Activated CD4-positive, alpha-beta T cell treated with anti-CD3 and anti-CD28 coated beads, Interleukin-2, amount 50 U/mL, for 1 hour (primary cell): Measurements from ENCODE around the gene KCNMA1.

Experiments used
- DNase-seq: peaks from one replicate; pipeline ENCODE4 v3.0.0-alpha.2; 2020

KCNMA1 gene

DNA sequence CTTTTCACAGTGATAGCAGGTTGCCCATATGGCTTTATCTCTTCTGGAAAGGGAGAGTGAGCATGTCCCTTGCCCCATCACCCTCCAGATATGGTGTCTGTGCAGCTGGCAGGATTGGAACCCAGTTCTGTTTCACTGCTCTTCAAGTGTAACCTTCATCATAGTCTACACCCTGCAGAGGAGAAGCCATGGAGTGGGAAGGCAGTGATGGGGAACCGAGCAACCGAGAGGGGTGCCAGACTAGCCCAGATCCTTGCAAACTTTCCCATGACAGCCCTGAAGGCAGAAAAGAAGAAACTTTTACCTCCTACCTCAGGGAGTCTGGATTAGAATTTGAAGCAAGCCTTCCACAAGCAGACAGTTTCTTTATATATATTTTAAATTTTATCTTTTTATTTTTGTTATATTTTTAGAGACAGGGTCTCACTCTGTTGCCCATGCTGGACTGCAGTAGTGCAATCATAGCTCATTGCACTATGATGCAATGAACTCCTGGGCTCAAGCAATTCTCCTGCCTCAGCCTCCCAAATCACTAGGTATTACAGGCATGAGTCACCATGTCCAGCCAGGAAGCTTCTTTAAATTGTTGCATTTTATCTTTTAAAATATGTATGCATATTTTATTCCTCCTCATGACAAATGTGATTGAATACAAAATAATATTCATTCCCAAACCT, 133.3 kb downstream of the KCNMA1 start:
- no peak for DNase-seq

- DNase-seq = no peak
Observed at GRCh38 chr10:77501846-77502261, 135.8 kb downstream of the KCNMA1 start.

GRCh38 chr10:77501152-77501845, 136.3 kb downstream of the KCNMA1 start:
- DNase-seq = no peak

DNA sequence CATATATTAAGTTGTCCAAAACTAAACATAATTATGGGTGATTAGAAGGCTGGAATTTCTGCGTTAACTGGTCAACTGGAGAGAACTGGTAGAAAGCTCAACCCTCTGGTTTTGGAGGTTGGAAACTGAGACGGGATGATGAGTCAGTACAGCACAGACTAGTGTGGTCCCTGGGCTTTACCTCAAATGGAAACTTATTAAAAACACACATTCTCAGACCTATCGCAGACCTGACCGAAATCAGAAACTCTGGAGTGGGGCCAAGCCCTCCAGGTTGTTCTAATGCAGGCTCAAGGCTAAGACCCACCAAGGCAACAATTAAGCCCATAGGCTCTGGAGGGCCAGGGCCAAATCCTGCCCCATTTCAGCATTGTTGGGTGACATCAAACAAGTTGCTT, 136.9 kb downstream of the KCNMA1 start:
- no peak for DNase-seq

GRCh38 chr10:77498829-77499228, 138.8 kb downstream of the KCNMA1 start:
- no peak for DNase-seq

GRCh38 chr10:77498210-77498609, 139.4 kb downstream of the KCNMA1 start:
- no peak for DNase-seq

DNA sequence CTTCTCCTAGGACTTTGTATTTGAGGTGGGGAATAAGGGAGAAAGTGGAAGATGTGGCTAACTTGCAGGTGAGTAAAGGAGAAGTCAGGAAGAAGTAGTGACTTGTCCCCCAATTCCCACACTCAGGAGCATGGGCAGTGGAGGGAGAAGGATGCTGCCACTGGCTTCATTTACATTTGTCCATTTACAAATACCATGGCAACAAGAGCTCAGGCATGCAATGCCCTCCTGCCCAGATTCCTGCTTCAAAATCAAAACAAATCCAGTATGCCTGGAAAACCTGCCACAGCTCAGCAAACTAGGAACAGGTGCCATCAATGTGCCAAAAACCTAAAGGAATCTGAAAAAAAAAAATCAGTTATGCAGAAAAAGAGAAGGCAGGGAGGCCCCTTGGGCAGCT, 139.9 kb downstream of the KCNMA1 start:
- DNase-seq = no peak

GRCh38 chr10:77496941-77497420, 140.6 kb downstream of the KCNMA1 start:
- no peak for DNase-seq

- no peak for DNase-seq
Observed at GRCh38 chr10:77494756-77495541, 142.7 kb downstream of the KCNMA1 start.

DNA sequence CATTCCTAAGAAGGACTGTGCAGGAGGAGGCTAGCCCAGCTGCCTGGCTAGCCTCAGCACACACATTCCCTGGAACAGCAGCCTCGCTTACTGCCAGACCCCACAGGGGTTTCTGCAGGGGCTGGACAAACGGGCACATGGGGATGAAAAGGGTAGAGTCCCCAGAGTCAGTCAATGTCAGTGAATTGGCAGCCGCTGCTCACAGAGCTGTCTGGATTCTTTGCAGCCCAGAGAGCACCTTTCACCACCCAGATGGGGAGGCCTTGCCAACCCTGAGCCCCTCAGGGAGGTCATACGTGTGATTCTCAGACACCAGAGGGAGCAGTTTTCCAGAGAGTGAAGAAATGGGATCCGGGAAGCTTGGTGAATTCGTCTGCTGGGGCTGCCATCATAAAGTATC, 143.3 kb downstream of the KCNMA1 start:
- no peak for DNase-seq

GRCh38 chr10:77493851-77494261, 143.8 kb downstream of the KCNMA1 start:
- no peak for DNase-seq

- DNase-seq = no peak
Observed at GRCh38 chr10:77493239-77493806, 144.3 kb downstream of the KCNMA1 start.

DNA sequence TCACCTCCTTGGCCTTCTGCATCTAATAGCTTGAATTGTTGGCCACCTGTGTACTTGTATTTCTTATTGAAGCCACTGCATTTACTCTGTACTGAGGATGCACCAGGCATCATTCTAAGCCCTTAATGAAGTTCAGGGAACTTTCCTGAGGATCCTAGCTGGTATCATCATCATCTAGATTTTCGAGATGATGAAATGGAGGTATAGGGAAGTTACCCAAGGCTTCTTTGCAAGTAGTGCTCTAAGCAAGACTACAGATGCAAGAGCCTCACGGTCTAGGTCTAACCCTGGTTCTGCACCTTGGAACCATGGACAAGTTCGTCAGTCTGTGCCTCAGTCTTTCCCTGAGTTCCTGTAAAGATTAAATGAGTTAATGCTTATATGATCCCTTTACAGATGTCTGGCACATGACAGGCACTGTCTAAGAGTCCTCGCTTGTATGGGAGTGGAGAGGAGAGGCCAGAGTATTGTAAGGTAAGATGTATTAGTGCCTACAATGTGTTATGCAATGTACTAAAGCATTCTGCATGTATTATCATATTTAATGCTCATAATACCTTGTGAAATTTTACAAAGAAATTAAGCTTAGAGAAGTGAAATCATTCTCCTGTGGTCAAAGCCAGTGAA, 145.1 kb downstream of the KCNMA1 start:
- DNase-seq = no peak

GRCh38 chr10:77490534-77491314, 146.9 kb downstream of the KCNMA1 start:
- DNase-seq = no peak

DNA sequence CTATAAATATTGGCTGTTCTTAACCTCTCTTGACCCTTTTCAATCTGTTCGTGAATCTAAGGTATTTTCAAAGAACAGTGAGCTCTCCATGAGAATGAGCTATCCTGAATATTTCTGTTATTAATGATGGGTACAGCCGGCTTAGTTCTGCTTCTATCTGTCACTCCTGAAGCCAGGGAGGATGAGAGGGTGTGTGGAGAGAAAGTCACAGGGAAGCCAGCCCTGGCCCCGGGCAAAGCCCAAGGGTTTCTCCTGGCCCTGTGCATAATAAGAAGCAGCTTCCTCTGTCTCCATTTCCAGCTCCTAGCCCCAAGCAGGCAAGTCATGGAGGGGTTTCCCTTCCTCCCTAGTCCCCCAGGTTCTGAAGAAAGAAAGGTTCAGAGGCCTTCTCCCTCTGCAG, 151.1 kb downstream of the KCNMA1 start:
- no peak for DNase-seq

DNA sequence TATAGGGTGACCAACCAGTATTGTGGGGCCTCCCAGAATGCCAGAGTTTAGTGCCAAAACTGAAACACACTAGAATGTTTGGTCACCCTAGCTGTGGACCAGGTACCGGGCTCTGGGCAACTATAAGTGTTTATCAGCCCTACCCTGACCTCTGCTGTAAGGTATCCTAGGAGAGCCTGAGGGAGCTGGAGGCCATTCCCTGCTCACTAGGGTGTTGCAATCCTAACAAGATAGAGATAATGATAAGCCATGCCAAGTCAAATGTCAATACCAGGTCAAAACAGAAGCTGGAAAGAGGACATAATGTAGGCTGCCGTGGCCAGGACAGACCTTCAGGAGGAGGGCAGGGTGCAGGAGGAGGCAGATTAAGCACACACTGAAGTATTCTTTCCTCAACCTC, 151.8 kb downstream of the KCNMA1 start:
- no peak for DNase-seq

GRCh38 chr10:77482072-77482471, 155.5 kb downstream of the KCNMA1 start:
- no peak for DNase-seq

- DNase-seq = no peak
Observed at GRCh38 chr10:77479586-77479985, 158.0 kb downstream of the KCNMA1 start.

- no peak for DNase-seq
Observed at GRCh38 chr10:77478962-77479359, 158.6 kb downstream of the KCNMA1 start.

GRCh38 chr10:77478247-77478961, 159.2 kb downstream of the KCNMA1 start:
- DNase-seq = no peak

GRCh38 chr10:77475522-77475921, 162.1 kb downstream of the KCNMA1 start:
- DNase-seq = no peak
